Thyroid gland (tissue), 4 donors: Measurements from ENCODE around the gene MTHFD1L. TPM values are rescaled to one million over a fixed set of nuclear protein-coding genes. Genes with fewer than 3 reads are reported as not detected.

Experiments
- DNase-seq, 2 donors: peaks; one replicate each; pipeline ENCODE4 v3.0.0-alpha.2; 2019
- H3K27ac ChIP-seq, 3 donors: fragments of 200-600 bp; sonication (generic); 1 replicate in 2 of 3; 2 replicates in 1 of 3; pipeline ENCODE4 v1.5.1; 2016 to 2019; ENCODE audit warnings: mild to moderate bottlenecking in 1 of 3, moderate library complexity in 1 of 3
- H3K27me3 ChIP-seq: fragments of 200-600 bp; sonication (generic); one replicate; pipeline ENCODE4 v1.5.1; 2019
- H3K36me3 ChIP-seq, 2 donors: fragments of 200-600 bp; sonication (generic); one replicate each; pipeline ENCODE4 v1.5.1; 2016 to 2019
- H3K4me1 ChIP-seq, 2 donors: fragments of 200-600 bp; sonication (generic); one replicate each; pipeline ENCODE4 v1.5.1; 2017 to 2019
- H3K4me3 ChIP-seq, 3 donors: fragments of 200-600 bp; sonication (generic); replicated peaks in 1 of 3; 1 replicate in 2 of 3; 2 replicates in 1 of 3; pipeline ENCODE4 v1.5.1; 2016; ENCODE audit warnings: mild to moderate bottlenecking in 1 of 3
- H3K9me3 ChIP-seq: fragments of 200-600 bp; sonication (generic); one replicate; pipeline ENCODE4 v1.5.1; 2017
- CTCF ChIP-seq, 6 experiments: fragments of 200-600 bp in 3 of 6; fragments of 450-650 bp in 3 of 6; sonication (generic) in 3 of 6; IDR thresholded peaks; one replicate each; pipeline ENCODE4 v1.5.1; 2016 to 2019; ENCODE audit warnings: antibody characterized with exemption in 6 of 6, mild to moderate bottlenecking in 2 of 6, inconsistent platforms in 1 of 6, moderate library complexity in 1 of 6
- POLR2A ChIP-seq, 2 donors: fragments of 450-650 bp; IDR thresholded peaks; one replicate each; pipeline ENCODE4 v1.6.1; 2017; ENCODE audit warnings: antibody characterized with exemption in 2 of 2, mild to moderate bottlenecking in 2 of 2, moderate library complexity in 1 of 2
- WGBS, 2 donors: methylation state at CpG; one replicate each; pipeline ENCODE4 v1.1.5; 2017; 5-methylcytosine and 5-hydroxymethylcytosine counted together
- intact Hi-C: fragments of 100-400 bp; cut with DNase I; formaldehyde crosslinking; loops from one replicate; pipeline ENCODE4 v1.15.1; 2023
- total RNA-seq, 4 donors: library from RNA; depleted of rRNA; stranded (reverse); fragments of >200 nt; gene quantifications; one replicate each; pipeline ENCODE4 v1.2.3, GENCODE V29; 2016

Gene MTHFD1L
- total RNA-seq, 4 donors from 2014 or later: 8.7 to 14.6 (median 11.0) TPM

DNA sequence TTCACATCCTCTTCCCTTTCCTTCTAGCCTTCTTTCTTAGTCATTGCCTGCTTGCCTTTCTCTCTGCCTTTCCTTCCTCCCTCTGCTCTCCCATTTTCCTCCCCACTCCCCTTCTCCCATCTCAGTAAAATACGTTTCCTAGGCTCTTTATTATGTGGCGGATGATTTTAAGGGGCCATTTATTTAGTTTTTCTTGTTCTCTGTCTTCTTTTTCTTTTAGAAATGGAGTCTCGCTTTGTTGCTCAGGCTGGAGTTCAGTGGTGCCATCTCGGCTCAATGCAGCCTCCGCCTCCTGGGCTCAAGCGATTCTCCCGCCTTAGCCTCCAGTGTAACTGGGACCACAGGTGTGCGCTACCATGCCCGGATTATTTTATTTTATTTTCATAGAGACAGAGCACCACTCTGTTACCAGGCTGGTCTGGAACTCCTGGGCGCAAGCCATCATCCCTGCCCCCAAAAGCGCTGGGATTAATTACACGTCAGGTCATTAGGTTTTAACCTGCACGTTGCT is 1.5 kb downstream of the MTHFD1L start:
- TF ChIP-seq CTCF (IDR thresholded peaks at IDR 0.05) (no peak), POLR2A (IDR thresholded peaks at IDR 0.05) (no peak)
- no peaks in the 10 kb centered on the region for H3K27me3 ChIP-seq
- H3K4me3 ChIP-seq: peak overlapping the region in 1 of 3 donors; percentile 79
- intact Hi-C loops: no loop called here
- H3K36me3 ChIP-seq: no peaks in the 10 kb centered on the region
- no peaks in the 10 kb centered on the region for H3K4me1 ChIP-seq
- no peak for DNase-seq
- WGBS, 2 donors: 75% methylated on average over 13 of the region's 13 CpGs
- H3K9me3 ChIP-seq: no peaks in the 10 kb centered on the region
- peak overlapping the region; percentile 65 to 85 (median 83) for H3K27ac ChIP-seq

DNA sequence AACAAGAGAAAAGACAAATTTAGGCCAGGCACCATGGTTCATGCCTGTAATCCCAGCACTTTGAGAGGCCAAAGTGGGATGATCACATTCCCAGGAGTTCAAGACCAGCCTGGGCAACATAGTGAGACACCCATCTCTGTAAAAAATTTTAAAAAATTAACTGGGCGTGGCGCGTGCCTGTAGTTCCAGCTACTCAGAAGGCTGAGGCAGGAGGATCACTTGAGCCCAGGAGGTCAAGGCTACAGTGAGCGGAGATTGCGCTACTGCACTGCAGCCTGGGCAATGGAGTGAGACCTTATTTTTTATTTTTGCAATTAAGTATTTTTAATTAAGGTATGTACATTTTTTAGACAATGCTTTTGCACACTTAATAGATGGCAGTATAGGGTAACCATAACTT is 3.3 kb downstream of the MTHFD1L start:
- no peaks in the 10 kb centered on the region for H3K27me3 ChIP-seq
- intact Hi-C loops: no loop called here
- H3K9me3 ChIP-seq: no peaks in the 10 kb centered on the region
- 94 to 100% methylated on average over 5 of the region's 5 CpGs for WGBS, 2 donors
- DNase-seq: no peak
- TF ChIP-seq CTCF (IDR thresholded peaks at IDR 0.05): no peak
- no peak for TF ChIP-seq POLR2A (IDR thresholded peaks at IDR 0.05)
- H3K27ac ChIP-seq: no peak overlapping the region
- H3K4me1 ChIP-seq: no peaks in the 10 kb centered on the region
- H3K36me3 ChIP-seq: no peaks in the 10 kb centered on the region
- H3K4me3 ChIP-seq: no peak overlapping the region

GRCh38 chr6:150874179-150874578 is 8.7 kb downstream of the MTHFD1L start:
- H3K27ac ChIP-seq: no peak overlapping the region
- H3K9me3 ChIP-seq: no peaks in the 10 kb centered on the region
- H3K4me3 ChIP-seq: no peak overlapping the region
- no peaks in the 10 kb centered on the region for H3K27me3 ChIP-seq
- TF ChIP-seq POLR2A (IDR thresholded peaks at IDR 0.05): no peak
- TF ChIP-seq CTCF (IDR thresholded peaks at IDR 0.05): no peak
- DNase-seq: no peak
- WGBS, 2 donors: 93 to 95% methylated on average over 6 of the region's 6 CpGs
- H3K36me3 ChIP-seq: no peaks in the 10 kb centered on the region
- intact Hi-C loops: no loop called here
- H3K4me1 ChIP-seq: peaks cover 17 to 19% of the 10 kb centered on the region in 2 donors

GRCh38 chr6:150875841-150876240 is 10.3 kb downstream of the MTHFD1L start:
- peak in 1 of 2 donors; percentile 28 for DNase-seq
- H3K4me1 ChIP-seq: peaks cover 17 to 19% of the 10 kb centered on the region in 2 donors
- 44 to 61% methylated on average over 6 of the region's 6 CpGs for WGBS, 2 donors
- peak overlapping the region; percentile 49 to 72 (median 59) for H3K27ac ChIP-seq
- intact Hi-C loops: no loop called here
- no peaks in the 10 kb centered on the region for H3K36me3 ChIP-seq
- no peaks in the 10 kb centered on the region for H3K9me3 ChIP-seq
- no peaks in the 10 kb centered on the region for H3K27me3 ChIP-seq
- TF ChIP-seq CTCF (IDR thresholded peaks at IDR 0.05) (no peak), POLR2A (IDR thresholded peaks at IDR 0.05) (no peak)
- H3K4me3 ChIP-seq: no peak overlapping the region

DNA sequence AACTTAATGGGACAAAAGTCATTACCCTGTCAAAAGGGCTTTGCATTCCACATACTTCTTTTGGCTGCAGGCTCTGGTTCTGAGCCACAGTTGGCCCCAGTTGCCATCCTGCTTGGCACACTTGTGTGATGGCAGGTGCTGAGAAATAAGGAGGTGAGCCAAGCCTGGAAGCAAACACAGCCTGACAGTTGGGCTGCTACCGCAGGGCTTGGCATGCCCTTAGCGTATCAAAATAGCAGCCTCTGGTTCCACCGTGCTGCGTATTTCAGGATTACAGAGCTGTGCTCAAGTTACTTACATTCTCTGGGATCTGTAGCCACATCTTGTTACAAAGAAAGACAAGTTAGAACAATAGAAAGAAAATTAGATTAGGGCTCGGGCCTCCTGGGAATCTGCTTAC is 11.1 kb downstream of the MTHFD1L start:
- Histone ChIP-seq H3K9me3 (no peaks in the 10 kb centered on the region), H3K4me3 (no peak overlapping the region), H3K36me3 (no peaks in the 10 kb centered on the region), H3K27ac (peak overlapping the region; percentile 2 to 72 (median 59)), H3K27me3 (no peaks in the 10 kb centered on the region), H3K4me1 (peaks cover 22 to 24% of the 10 kb centered on the region in 2 donors)
- TF ChIP-seq POLR2A (IDR thresholded peaks at IDR 0.05): no peak
- peak in 4 of 6 experiments; percentile 39 to 64 (median 50) for TF ChIP-seq CTCF (IDR thresholded peaks at IDR 0.05)
- WGBS, 2 donors: 26 to 39% methylated on average over 5 of the region's 5 CpGs
- intact Hi-C loops: no loop called here
- DNase-seq: peak; percentile 82 to 90
